ENCODE results near the gene PLCB1. TPM values are rescaled to one million over a fixed set of nuclear protein-coding genes. Genes with fewer than 3 reads are reported as not detected.

PLCB1 gene
- total and polyA plus RNA-seq, 10 of the 15 experiments (the other 5 are each of a cell fraction or from before 2014, with no cell fraction given) = 0.05 to 5.3 (median 0.17) TPM; not detected in 1

GRCh38 chr20:8470156-8470555, 338.1 kb downstream of the PLCB1 start:
- ChIA-PET CTCF (interaction anchor here (1.1 to 1.8 kb wide), 2 partner anchors 14 to 80 kb away, joined by 4 to 5 read pairs; no protein-coding TSS in a partner anchor), SMC1A (ENCODE audit: uncharacterized antibody, unreplicated experiment) (interaction anchor here (1.6 to 2.4 kb wide), 2 partner anchors 11 to 349 kb away, joined by 4 to 11 read pairs; no protein-coding TSS in a partner anchor), POLR2A (no interaction called here), RAD21 (ENCODE audit: unreplicated experiment) (no interaction called here)
- H3K27ac ChIP-seq (ENCODE audit: control insufficient read depth, insufficient read depth) = no peak overlapping the region
- TF ChIP-seq NFIC (IDR thresholded peaks at IDR 0.05; ENCODE audit: low read depth, low read length) = no peak
- no peak for TF ChIP-seq IRF3 (IDR thresholded peaks at IDR 0.05)
- no peak for TF ChIP-seq CBFB (IDR thresholded peaks at IDR 0.05; ENCODE audit: low read depth)
- TF ChIP-seq BCL11A (IDR thresholded peaks at IDR 0.05; ENCODE audit: low read depth, low read length) = no peak
- TF ChIP-seq YY1 (IDR thresholded peaks at IDR 0.05; ENCODE audit: low read depth, low read length) = no peak
- TF ChIP-seq PKNOX1 (IDR thresholded peaks at IDR 0.05) = no peak
- no peak for TF ChIP-seq USF2 (IDR thresholded peaks at IDR 0.05; ENCODE audit: borderline replicate concordance, low read depth, low read length)
- TF ChIP-seq SMC3 (IDR thresholded peaks at IDR 0.05; ENCODE audit: borderline replicate concordance, low read length) = no peak
- TF ChIP-seq RELA (IDR thresholded peaks at IDR 0.05; ENCODE audit: borderline replicate concordance, partially characterized antibody) = no peak
- TF ChIP-seq CEBPB (IDR thresholded peaks at IDR 0.05; ENCODE audit: borderline replicate concordance in 1 of 2, low read depth in 2 of 2, low read length in 2 of 2) = no peak
- TF ChIP-seq POLR2A (IDR thresholded peaks at IDR 0.05; ENCODE audit: low read depth, low read length) = no peak
- no peak for TF ChIP-seq ZNF622 (IDR thresholded peaks at IDR 0.05)
- TF ChIP-seq BRCA1 (IDR thresholded peaks at IDR 0.05; ENCODE audit: low read depth, low read length) = no peak
- TF ChIP-seq HDAC6 (IDR thresholded peaks at IDR 0.05; ENCODE audit: unreplicated experiment) = no peak
- TF ChIP-seq TBL1XR1 (IDR thresholded peaks at IDR 0.05; ENCODE audit: low read depth, low read length) = no peak
- no peak for TF ChIP-seq ZNF384 (IDR thresholded peaks at IDR 0.05; ENCODE audit: borderline replicate concordance, low read depth, low read length)
- no peak for TF ChIP-seq ZBTB11 (CRISPR knock-in tag; IDR thresholded peaks at IDR 0.05)
- TF ChIP-seq ZSCAN29 (IDR thresholded peaks at IDR 0.05) = no peak
- TF ChIP-seq SMAD5 (IDR thresholded peaks at IDR 0.05; ENCODE audit: low read depth) = no peak
- TF ChIP-seq RUNX3 (IDR thresholded peaks at IDR 0.05; ENCODE audit: low read length) = no peak
- ATAC-seq (no peak), DNase-seq (ENCODE audit: low read depth, low spot score) (no peak), FAIRE-seq (no peak)
- H3K9ac ChIP-seq (ENCODE audit: control insufficient read depth, insufficient read depth, low read length) = no peak overlapping the region
- H4K20me1 ChIP-seq (ENCODE audit: control insufficient read depth, insufficient read depth) = no peaks in the 10 kb centered on the region
- in situ Hi-C loops (cut with MboI) (no loop called here), intact Hi-C loops (cut with micrococcal nuclease; ENCODE audit: unreplicated experiment) (no loop called here)
- H3K4me1 ChIP-seq (ENCODE audit: control insufficient read depth, insufficient read depth, low read length) = no peaks in the 10 kb centered on the region
- no peaks in the 10 kb centered on the region for H3K36me3 ChIP-seq (ENCODE audit: control insufficient read depth in 2 of 2, insufficient read depth in 2 of 2, low read length in 1 of 2)
- no peaks in the 10 kb centered on the region for H3K27me3 ChIP-seq (replicated peaks in 1 of 2; ENCODE audit: control insufficient read depth in 2 of 2, insufficient read depth in 2 of 2, low read length in 1 of 2)
- no peak overlapping the region for H3K4me3 ChIP-seq
- H3K4me2 ChIP-seq (ENCODE audit: control insufficient read depth, insufficient read depth) = no peak overlapping the region
- WGBS (ENCODE audit: insufficient coverage, insufficient replicate concordance, low lambda C conversion rate, missing lambda C conversion rate) = 6% methylated on average over 1 of the region's 1 CpG
- no peak overlapping the region for H2AFZ ChIP-seq (ENCODE audit: control insufficient read depth, low read depth, low read length)
- BruUV-seq (replicated peaks) = no TSS peak
- no peaks in the 10 kb centered on the region for H3K79me2 ChIP-seq (ENCODE audit: control insufficient read depth, insufficient read depth, low read length)
- no peaks in the 10 kb centered on the region; the same call in 2 of the 3 replicates for H3K9me3 ChIP-seq (replicated peaks; ENCODE audit: control insufficient read depth, insufficient read depth, low read length)
